CD14-positive monocyte (primary cell): ENCODE results near the gene EIPR1. TPM values are rescaled to one million over a fixed set of nuclear protein-coding genes. Genes with fewer than 3 reads are reported as not detected.

Experiments
- DNase-seq, 3 donors: peaks; one replicate each; pipeline ENCODE4 v3.0.0-alpha.2; 2011 to 2022
- H2AFZ ChIP-seq: 2 replicates; pipeline ENCODE4 v1.6.0; 2012; ENCODE audit warnings: mild to moderate bottlenecking, low read depth, low read length, inconsistent platforms; ENCODE audit not compliant: insufficient read depth, poor library complexity, severe bottlenecking
- H3K27ac ChIP-seq, 2 donors: 1 replicate in 1 of 2; 2 replicates in 1 of 2; pipeline ENCODE4 v1.5.1; 2012 to 2013; ENCODE audit warnings: low read length in 2 of 2, control low read depth in 1 of 2, inconsistent platforms in 1 of 2, low read depth in 1 of 2, mild to moderate bottlenecking in 1 of 2
- H3K27me3 ChIP-seq, 2 donors: one replicate each; pipeline versions ENCODE4 v1.6.0 to v1.6.1; 2011 to 2013; ENCODE audit warnings: low read length in 2 of 2; ENCODE audit not compliant: control insufficient read depth in 2 of 2, insufficient read depth in 2 of 2
- H3K36me3 ChIP-seq, 2 donors: replicated peaks in 1 of 2; 1 replicate in 1 of 2; 2 replicates in 1 of 2; pipeline versions ENCODE4 v1.5.1 to v1.6.1; 2012 to 2013; ENCODE audit warnings: low read length in 2 of 2, control low read depth in 1 of 2, inconsistent platforms in 1 of 2, mild to moderate bottlenecking in 1 of 2; ENCODE audit not compliant: insufficient read depth in 2 of 2, control insufficient read depth in 1 of 2
- H3K4me1 ChIP-seq, 2 donors: 1 replicate in 1 of 2; 2 replicates in 1 of 2; pipeline versions ENCODE4 v1.5.1 to v1.6.1; 2012 to 2013; ENCODE audit warnings: low read length in 2 of 2, control low read depth in 1 of 2, inconsistent platforms in 1 of 2, mild to moderate bottlenecking in 1 of 2, moderate library complexity in 1 of 2; ENCODE audit not compliant: insufficient read depth in 2 of 2, control insufficient read depth in 1 of 2
- H3K4me2 ChIP-seq: replicated peaks from 2 replicates; pipeline ENCODE3; 2012; ENCODE audit warnings: low read length, moderate library complexity, mild to moderate bottlenecking; ENCODE audit not compliant: poor library complexity, severe bottlenecking; ENCODE audit errors: extremely low read depth
- H3K4me3 ChIP-seq, 3 experiments: fragments of 200-600 bp in 1 of 3; sonication (generic) in 1 of 3; replicated peaks in 1 of 3; 1 replicate in 2 of 3; 2 replicates in 1 of 3; pipeline ENCODE4 v1.5.1; 2011 to 2013; ENCODE audit warnings: low read length in 3 of 3, mild to moderate bottlenecking in 3 of 3, control low read depth in 2 of 3, low read depth in 2 of 3, inconsistent platforms in 1 of 3, moderate library complexity in 1 of 3
- H3K79me2 ChIP-seq: 2 replicates; pipeline ENCODE4 v1.6.0; 2012; ENCODE audit warnings: mild to moderate bottlenecking, control low read depth, inconsistent platforms, low read length, moderate library complexity; ENCODE audit not compliant: insufficient read depth
- H3K9ac ChIP-seq: 2 replicates; pipeline ENCODE4 v1.6.0; 2017; ENCODE audit warnings: low read length, mild to moderate bottlenecking; ENCODE audit not compliant: insufficient read depth, poor library complexity, severe bottlenecking
- H3K9me3 ChIP-seq, 2 donors: replicated peaks in 1 of 2; 1 replicate in 1 of 2; 2 replicates in 1 of 2; pipeline versions ENCODE4 v1.5.1 to v1.6.1; 2012 to 2013; ENCODE audit warnings: low read length in 2 of 2, control low read depth in 1 of 2; ENCODE audit not compliant: control insufficient read depth in 1 of 2, insufficient read depth in 1 of 2
- H4K20me1 ChIP-seq: 2 replicates; pipeline ENCODE4 v1.6.0; 2012; ENCODE audit warnings: mild to moderate bottlenecking, low read length, control low read depth, moderate library complexity; ENCODE audit not compliant: insufficient read depth
- H3K27ac Mint-ChIP-seq, 7 donors: one replicate each; pipeline ENCODE4 v1.8.0; 2020; ENCODE audit warnings: mild to moderate bottlenecking in 7 of 7, mixed read lengths in 7 of 7, moderate library complexity in 6 of 7, inconsistent platforms in 2 of 7
- H3K27me3 Mint-ChIP-seq, 3 donors: one replicate each; pipeline ENCODE4 v1.8.0; 2021 to 2022; ENCODE audit warnings: low read depth in 3 of 3, mild to moderate bottlenecking in 3 of 3, mixed read lengths in 3 of 3, moderate library complexity in 3 of 3, inconsistent platforms in 1 of 3
- H3K36me3 Mint-ChIP-seq, 2 donors: one replicate each; pipeline ENCODE4 v1.8.0; 2020; ENCODE audit warnings: mixed read lengths in 2 of 2, inconsistent platforms in 1 of 2, mild to moderate bottlenecking in 1 of 2
- H3K4me1 Mint-ChIP-seq: one replicate; pipeline ENCODE4 v1.8.0; 2020; ENCODE audit warnings: mild to moderate bottlenecking, mixed read lengths
- H3K4me3 Mint-ChIP-seq, 2 donors: one replicate each; pipeline ENCODE4 v1.8.0; 2020; ENCODE audit warnings: mild to moderate bottlenecking in 2 of 2, mixed read lengths in 2 of 2, moderate library complexity in 1 of 2
- H3K9me3 Mint-ChIP-seq, 7 donors: one replicate each; pipeline ENCODE4 v1.8.0; 2020 to 2022; ENCODE audit warnings: mixed read lengths in 7 of 7, mild to moderate bottlenecking in 6 of 7, moderate library complexity in 6 of 7, inconsistent platforms in 2 of 7
- CTCF ChIP-seq: fragments of 200-600 bp; IDR thresholded peaks from one replicate; pipeline ENCODE4 v1.8.0; 2022; ENCODE audit warnings: antibody characterized with exemption, mild to moderate bottlenecking
- WGBS: methylation state at CpG from one replicate; pipeline ENCODE4 v1.1.5; 2013; ENCODE audit warnings: missing lambda C conversion rate; ENCODE audit not compliant: insufficient coverage; 5-methylcytosine and 5-hydroxymethylcytosine counted together
- intact Hi-C, 2 donors: fragments of 100-400 bp; cut with micrococcal nuclease; formaldehyde crosslinking; loops; one replicate each; pipeline versions ENCODE4 v1.15.0 to v1.15.1; 2023
- polyA plus RNA-seq, 3 donors: library from polyadenylated mRNA; depleted of rRNA in 1 of 3; unstranded in 2 of 3; stranded (reverse) in 1 of 3; fragments of 300-500 nt in 2 of 3; fragments of >200 nt in 1 of 3; fragmentation: Illumina TruSeq in 2 of 3; gene quantifications; 1 replicate in 2 of 3; 2 replicates in 1 of 3; pipeline ENCODE4 v1.2.3, GENCODE V29; 2012 to 2021

Gene EIPR1
- polyA plus RNA-seq, 3 donors = 19.0 to 22.4 (median 20.8) TPM

GRCh38 chr2:3144856-3145255 is 232.8 kb downstream of the EIPR1 start:
- H2AFZ ChIP-seq = no peak overlapping the region

GRCh38 chr2:3143602-3144001 is 234.0 kb downstream of the EIPR1 start:
- H3K4me1 Mint-ChIP-seq = no peaks in the 10 kb centered on the region
- Histone ChIP-seq H4K20me1 (no peaks in the 10 kb centered on the region), H3K36me3 (no peaks in the 10 kb centered on the region), H3K9ac (no peak overlapping the region), H2AFZ (no peak overlapping the region), H3K79me2 (no peaks in the 10 kb centered on the region), H3K9me3 (no peaks in the 10 kb centered on the region), H3K27ac (no peak overlapping the region), H3K4me2 (no peak overlapping the region), H3K4me3 (no peak overlapping the region), H3K27me3 (no peaks in the 10 kb centered on the region), H3K4me1 (no peaks in the 10 kb centered on the region)
- H3K27me3 Mint-ChIP-seq = no peaks in the 10 kb centered on the region
- no peak for TF ChIP-seq CTCF
- DNase-seq = no peak
- no peak overlapping the region for H3K27ac Mint-ChIP-seq
- WGBS = 75% methylated on average over 6 of the region's 8 CpGs
- intact Hi-C loops = no loop called here
- H3K36me3 Mint-ChIP-seq = no peaks in the 10 kb centered on the region
- H3K9me3 Mint-ChIP-seq = peaks cover 0 to 2% (median 0%) of the 10 kb centered on the region in 7 donors
- H3K4me3 Mint-ChIP-seq = no peak overlapping the region

More at GRCh38 chr2:3144856-3145255, 232.8 kb downstream of the EIPR1 start:
- Histone ChIP-seq H4K20me1 (no peaks in the 10 kb centered on the region), H3K27me3 (no peaks in the 10 kb centered on the region), H3K27ac (no peak overlapping the region), H3K36me3 (no peaks in the 10 kb centered on the region), H3K4me1 (no peaks in the 10 kb centered on the region), H3K9ac (no peak overlapping the region), H3K9me3 (no peaks in the 10 kb centered on the region), H3K4me2 (no peak overlapping the region), H3K79me2 (no peaks in the 10 kb centered on the region), H3K4me3 (no peak overlapping the region)
- Mint-ChIP-seq H3K27ac (peak overlapping the region in 2 of 7 donors; percentile 60 to 62), H3K4me1 (no peaks in the 10 kb centered on the region), H3K4me3 (no peak overlapping the region), H3K9me3 (peaks cover 0 to 2% (median 0%) of the 10 kb centered on the region in 7 donors), H3K36me3 (no peaks in the 10 kb centered on the region), H3K27me3 (no peaks in the 10 kb centered on the region)
- TF ChIP-seq CTCF = no peak
- intact Hi-C loops = no loop called here
- 88% methylated on average over 6 of the region's 6 CpGs for WGBS
- DNase-seq = no peak
